Measurements from ENCODE around the gene ZWILCH.
A peak's percentile ranks its signal among the peaks of the same experiment; 100 is the strongest.
"Not testable (repeated sequence)": the region's sequence is repeated elsewhere in the genome, so short reads cannot be mapped to it uniquely, and the experiment has no call there.

Gene ZWILCH

DNA sequence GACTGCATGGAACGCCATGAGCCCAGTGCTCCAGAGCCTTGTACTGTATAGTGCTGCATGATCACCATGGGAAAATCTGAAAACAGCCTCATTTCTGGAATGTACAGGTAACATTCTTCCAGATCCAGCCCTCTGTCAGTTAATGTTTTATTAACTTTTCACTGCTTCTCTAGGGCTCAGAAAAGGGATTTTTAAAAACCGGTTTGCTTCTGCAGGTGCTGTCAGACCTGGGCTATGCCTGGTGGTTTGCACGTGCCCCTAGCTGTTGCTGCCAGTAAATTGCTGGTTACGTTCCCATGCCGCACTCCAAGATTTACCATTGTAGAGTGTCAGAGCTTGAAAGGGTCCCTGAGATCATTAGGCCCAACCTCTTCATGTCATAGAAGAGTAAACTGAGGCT is 16.6 kb upstream of the ZWILCH start:
- DNase-seq (ENCODE audit: low spot score): no peak

DNA sequence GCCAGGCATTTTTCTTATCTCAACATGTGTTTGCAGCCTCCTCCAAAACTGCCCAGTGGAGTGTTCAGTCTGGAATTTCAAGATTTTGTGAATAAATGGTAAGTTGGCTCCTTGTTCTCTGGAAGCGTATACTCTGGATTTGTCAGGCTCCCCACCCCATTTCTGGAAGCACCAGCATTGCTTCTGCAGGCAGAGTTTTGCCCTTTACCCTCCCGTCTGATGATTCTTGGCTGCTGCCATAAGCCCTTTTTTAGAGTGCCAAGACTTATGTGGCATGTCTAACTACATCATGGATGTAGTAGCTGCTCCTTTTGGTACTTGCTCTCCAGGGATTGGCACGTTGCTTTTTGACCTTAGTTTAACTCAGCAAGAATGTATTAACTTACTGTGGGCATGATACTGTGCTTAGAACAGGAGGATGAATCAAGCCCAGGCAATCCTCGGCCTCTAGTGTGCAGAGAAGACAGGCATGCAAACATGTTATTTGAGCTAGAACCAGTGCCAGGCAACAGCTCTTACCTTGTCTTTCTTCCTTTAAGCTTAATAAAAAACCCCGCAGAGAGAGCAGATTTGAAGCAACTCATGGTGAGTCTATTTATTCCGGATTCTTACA is 15.8 kb upstream of the ZWILCH start:
- DNase-seq (ENCODE audit: low spot score): no peak

DNA sequence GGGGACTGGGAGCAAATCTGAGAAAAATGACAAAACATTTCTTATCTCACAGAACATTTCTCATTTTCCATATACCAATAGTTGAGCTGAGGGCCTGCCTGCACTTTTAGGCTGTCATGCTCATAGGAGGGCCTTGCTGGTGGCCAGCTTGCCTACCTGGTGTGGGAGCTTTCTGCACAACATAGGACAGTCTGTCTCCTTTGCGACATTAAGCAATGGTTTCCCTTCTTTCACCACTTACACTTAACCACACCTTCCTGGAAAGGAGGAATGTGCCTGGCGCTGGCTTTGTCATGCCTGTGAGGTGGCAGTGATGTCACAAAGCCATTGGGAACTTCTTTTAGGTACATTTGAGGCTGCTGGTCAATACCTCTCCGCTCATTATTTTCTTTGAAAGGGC is 13.3 kb upstream of the ZWILCH start:
- no peak for DNase-seq (ENCODE audit: low spot score)

DNA sequence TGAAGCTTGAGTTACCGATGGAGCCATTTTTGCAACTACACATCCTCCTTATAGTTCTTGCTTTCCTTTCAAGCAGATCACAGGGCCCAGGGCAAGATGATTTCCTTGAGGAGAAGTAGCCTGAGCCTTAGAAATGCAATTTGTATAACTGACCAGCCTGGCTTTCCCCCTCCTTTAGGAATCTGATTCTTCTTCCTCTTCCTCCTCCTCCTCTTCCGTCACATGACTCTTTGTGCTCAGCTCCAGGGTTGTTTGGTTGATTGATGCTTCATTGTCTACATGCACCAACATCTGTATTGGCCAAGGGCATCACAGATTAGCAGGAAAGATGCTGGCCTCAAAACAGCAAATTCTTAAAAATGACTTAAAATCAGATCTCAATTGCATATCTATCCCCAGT is 10.9 kb upstream of the ZWILCH start:
- no peak for DNase-seq (ENCODE audit: low spot score)

DNA sequence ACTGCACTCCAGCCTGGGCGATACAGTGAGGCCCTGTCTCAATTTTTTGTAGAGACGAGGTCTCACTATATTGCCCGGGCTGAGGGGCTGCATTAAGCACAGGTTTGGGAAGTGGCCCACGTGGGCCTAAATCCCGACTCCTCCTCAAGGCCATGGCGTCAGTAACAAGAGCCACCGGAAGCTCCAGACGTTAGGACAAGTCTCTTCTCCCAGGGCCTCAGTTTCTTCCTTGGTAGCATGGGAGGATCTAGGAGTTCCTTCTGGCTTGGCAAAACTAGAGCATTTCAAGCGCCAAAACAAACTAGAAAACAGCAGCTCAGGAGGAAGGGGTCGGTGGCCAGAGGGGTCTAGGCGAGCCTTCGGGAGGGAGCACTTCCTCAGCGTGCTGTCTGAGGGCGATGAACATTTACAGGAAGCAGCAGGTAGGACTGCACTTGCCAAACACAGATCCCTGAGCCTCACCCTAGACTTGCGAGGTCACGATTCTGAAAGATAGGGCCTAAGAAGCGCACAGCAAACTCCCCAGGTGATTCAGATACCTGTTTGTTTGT is 8.1 kb upstream of the ZWILCH start:
- DNase-seq (ENCODE audit: low spot score): peak; percentile 30

DNA sequence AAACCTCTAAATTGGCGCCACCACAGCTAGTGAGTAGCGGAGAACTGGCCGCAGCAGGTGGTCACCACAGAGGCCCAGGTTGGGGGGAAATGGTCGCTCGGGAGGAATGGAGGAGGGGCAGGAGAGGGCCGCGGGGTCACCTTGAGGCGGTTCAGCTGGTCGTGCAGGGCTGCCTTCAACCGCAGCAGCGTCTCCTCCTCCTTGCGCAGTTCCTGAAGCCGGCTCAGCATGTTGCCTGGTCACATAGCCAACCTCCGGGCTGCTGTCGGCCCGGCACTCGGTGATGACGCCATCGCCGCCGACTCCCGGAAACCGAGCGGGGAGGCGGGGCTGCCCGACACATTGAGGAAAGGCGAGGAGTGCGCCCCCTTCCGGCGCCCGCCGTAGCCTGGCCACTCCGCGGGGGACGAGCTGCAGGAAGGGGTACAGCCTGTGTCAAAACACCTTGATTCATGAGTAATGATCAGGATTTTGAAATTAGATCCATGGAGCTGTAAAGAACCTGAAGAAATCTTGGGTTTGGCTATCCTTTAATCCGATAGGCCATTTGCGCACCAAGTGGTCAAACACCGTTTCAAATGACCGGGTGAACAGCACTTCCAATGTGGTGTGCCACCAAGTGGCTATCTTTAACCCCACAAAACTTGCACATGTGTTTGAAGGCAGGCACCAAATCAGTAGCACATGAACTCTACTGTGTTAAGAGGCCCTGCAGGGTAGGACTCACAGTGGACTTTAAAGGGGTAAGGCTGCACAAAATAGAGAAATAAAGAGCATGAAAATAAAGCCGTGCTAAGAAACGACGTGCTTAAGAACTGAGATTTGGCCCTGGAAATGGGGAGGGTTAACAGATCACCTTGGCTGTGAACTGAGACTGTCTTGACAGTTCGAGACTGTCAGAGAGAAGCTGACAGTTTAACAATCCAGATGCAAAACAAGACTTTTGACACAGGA is 7.3 kb upstream of the ZWILCH start, which contains the start of gene SNAPC5:
Gene SNAPC5 (minus strand): TSS at position 261 of the 954 bp plus-strand sequence. CDS start 31 bp downstream, at position 230.
- peak; percentile 90 for DNase-seq (ENCODE audit: low spot score)

DNA sequence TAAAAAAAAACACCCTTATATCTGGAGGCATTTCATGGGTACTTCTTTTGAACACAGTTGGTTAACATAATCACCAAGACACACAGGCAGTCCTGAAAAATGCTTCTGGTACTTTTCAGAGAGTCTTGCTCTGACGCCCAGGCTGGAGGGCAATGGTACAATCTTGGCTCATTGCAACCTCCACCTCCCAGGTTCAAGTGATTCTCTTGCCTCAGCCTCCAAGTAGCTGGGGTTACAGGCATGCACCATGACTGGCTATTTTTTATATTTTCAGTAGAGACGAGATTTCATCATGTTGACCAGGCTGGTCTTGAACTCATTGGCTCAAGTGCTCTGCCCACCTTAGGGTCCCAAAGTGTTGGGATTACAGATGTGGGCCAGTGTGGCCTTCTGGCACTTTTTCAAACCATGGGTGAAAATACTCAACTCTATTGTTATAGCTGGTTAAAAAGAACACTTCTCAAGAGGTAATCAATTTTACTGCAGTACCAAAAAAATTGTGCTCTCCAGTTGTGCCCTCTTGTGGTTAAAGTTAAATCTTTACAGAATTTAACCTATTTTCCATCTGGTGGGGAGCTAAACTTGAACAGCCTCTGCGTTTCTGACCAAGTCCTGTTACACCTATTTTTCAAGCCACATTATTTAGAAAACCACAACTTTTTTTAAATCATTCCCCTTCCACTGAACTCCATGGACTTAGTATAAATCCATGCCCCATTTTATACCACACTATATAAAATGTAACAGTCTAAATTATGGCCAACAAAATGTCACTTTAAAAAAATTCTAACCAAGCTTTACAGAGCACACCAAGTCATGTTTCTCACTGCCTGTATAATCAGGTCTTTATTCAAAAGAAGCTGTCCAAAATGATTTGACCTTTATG is 6.4 kb upstream of the ZWILCH start:
- DNase-seq (ENCODE audit: low spot score): peak; percentile 32

DNA sequence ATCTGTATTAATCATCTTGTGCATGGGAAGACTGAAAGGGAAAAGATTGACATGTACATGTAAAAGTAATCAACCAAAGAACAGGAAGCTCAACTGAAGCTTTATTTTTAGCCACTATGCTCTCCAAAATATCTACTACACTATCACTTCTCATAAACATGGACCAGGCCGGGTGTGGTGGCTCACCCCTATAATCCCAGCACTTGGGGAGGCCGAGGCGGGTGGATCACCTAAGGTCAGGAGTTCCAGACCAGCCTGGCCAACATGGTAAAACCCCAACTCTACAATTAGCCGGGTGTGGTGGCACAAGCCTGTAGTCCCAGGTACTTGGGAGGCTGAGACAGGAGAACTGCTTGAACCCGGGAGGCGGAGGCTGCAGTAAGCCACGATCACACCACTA is 4.8 kb upstream of the ZWILCH start:
- DNase-seq (ENCODE audit: low spot score): not testable (repeated sequence)

DNA sequence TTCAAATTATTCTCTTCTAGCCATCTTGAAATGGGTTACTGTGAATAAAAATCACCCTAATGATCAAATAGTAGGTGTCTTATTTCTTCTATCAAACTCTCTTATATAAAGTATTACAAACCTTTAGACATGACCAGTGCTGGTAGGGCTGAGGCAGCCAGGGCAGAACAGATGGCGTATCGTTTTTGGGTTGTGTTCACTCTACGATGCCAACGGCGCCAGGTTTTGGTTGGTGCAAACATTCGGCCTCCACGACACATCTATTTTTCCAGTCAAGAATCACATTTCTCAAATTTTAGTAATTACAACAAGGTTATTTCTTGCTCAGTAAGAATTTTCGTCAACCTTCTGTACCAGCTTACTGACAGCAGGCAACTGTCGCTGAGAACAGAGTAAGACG is 2.6 kb upstream of the ZWILCH start:
- no peak for DNase-seq (ENCODE audit: low spot score)

DNA sequence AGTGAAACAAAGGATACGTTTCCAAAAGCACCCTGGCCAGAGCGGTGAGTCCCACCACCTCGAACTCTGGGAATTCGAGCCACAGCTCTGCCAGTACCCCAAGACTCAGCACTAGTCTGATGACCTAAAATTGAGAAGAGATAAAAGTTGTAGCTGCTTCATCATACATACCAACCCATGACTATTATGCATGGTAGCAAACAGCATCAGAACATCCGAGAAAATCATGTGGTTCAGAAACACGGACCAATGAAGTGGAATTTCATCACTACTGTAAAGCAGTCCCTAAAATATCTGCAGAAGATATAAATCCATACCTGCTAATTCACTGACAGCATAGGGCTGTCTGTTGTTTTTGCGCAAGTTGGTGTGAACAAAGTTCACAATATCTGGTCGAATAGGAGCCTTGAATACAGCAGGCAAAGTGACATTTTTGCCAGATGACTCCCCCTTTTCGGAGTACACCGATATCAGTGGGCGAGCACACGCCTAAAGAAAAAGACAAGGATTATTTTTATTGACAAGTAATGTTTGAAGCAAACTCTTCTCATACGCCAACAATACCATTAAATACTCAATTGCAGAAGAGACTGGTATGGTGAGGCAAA is 2.0 kb upstream of the ZWILCH start:
- DNase-seq (ENCODE audit: low spot score): not testable (repeated sequence)

DNA sequence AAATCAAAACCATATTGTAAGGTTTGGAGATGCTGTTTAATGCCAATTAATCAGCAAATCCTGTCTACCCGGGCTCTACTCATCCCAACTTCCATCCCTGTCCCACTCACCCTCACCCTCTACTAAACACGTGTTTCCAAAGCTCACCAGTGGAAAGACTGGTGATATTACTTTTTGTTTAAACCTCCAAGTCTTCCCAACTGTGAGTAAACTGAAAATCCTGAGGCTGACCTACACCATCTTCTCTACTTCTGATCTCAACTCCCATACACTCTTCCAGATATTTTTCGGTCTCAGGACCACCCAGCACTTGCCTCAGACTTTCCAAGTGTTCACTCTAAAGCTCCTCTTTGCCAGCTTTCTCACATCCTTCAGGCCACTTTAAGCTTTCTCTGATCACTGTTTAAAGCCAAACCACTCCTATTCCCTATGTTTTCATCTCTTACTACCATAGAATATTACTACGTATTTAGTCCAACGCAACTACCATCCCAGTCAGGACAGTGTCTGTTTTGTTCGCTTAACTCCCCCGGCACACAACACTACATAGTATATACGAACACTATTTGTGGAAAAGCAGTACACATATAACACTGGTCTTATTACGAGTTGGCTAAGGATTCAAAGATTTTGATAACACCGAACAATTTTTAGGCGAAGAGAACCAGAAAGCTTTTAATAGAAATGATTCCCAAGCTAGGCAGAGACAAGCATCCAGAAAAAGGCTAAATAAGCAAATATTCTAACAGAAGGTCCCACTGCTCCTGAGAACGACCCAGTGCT is 1.2 kb upstream of the ZWILCH start:
- DNase-seq (ENCODE audit: low spot score): no peak

DNA sequence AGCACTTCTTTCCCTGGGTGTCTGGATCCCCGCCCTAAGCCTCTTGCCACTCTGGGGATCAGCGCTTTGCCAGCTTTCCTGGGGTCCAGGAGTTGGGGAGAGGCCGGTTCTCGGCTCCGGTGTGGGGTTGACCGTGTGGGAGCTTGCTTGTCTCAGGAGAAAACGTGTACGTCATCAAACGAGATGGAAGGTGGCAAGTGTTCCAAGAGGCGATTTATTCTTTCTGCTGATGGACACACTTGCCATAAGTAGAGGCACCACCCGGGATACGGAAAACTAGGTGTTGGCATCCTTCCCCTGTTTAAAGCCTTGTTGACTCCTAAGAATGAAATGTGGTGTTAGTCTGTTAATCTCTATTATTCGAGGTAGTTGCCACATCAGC is 295 bp downstream of the ZWILCH start:
- peak; percentile 22 for DNase-seq (ENCODE audit: low spot score)

DNA sequence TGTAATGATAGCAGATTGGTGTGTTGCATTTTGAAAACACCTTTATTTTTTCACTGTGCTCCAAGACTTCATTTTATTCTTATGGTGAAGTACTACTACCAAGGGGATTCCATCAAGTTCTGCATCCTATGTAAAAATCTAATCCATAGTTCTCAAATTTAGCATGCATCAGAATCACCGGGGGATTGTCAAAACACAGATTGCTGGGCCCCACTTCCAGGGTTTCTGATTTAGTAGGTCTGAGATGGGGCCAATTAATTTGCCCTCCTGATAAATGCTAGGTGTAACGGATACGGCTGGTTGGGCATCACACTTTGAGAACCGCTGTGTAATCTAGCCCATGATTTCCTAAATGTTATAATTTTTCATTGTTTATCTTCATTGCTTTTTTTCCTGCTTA is 692 bp downstream of the ZWILCH start:
- no peak for DNase-seq (ENCODE audit: low spot score)

DNA sequence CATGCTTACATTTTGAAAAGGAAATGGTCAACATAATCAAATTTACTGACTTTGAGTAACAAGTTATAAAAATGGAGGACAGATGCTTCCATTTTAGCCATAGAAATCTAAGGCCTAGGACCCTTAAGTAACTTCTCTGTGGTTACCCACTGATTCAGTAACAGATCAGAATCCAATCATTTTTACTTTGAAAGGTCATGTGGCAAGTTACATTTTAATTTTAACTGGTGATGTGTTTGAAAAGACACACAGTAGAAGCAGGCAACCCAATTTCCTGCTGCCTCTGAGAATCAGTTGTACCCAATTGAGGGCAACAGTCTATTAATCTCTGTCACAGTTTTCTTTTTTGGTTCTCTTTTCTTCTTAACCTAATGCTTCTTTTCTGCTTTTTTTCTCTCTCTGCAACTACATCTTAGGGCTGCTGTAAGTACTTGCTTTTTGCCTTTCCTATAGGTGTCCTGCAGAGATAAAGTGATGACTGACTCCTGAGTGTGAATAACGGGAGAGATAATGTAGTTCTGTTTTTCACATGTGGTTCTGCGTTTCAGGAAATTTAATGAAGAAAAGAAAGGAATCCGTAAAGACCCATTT is 3.3 kb downstream of the ZWILCH start:
- no peak for DNase-seq (ENCODE audit: low spot score)

DNA sequence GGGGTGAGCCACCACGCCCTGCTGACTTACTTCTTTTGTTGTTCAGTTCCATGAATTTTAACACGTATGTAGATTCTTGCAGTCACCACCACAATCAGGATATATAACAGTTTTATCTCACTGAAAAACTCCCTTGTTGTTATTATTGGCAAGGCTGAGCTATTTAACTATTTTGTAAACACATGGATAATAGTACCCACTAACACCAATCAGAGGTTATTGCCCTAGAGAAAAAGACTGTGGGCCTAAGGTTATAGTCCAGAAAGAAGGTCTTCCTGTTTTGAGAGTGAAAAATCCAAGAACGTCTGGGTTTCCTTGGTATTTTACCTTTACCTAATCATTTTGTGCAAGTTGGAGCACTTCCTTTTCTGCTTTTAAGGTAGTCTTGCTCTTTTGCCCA is 9.5 kb downstream of the ZWILCH start:
- DNase-seq (ENCODE audit: low spot score): no peak

DNA sequence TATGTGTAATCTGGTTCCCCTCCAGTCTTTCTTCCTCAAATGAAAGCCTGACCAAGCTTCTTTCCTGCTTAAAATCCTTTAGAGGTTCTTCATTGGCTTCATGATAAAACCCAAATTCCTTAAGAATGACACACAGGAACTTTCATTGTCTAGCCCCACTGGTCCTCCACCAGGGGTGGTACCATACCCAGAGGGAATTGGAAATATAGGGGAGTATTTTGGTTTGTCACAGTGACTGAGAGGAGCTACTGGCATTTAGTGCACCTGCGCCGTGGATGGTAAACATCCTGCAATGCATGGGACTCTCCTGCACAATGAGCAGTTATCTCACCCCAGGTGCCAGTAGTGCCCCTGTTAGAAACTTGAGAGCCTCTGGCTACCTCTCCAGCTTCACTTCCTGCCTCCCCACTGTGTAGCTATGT is 10.8 kb downstream of the ZWILCH start:
- no peak for DNase-seq (ENCODE audit: low spot score)

DNA sequence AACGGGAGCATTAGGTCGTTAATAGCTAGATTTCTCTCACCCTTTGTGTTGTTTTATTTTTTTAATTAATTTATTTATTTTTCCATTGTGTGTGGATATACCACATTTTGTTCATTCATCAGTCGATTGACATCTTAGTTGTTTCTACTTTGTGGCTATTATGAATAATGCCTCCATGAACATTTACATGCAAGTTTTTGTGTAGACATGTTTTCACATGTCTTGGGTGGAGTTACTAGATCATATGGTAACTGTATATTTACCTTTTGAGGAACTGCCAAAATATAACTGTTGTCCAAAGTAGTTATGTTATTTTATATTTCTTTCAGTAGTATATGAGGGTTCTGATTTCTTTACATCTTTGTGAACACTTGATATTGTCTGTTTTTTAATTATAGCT is 18.8 kb downstream of the ZWILCH start:
- DNase-seq (ENCODE audit: low spot score): no peak

DNA sequence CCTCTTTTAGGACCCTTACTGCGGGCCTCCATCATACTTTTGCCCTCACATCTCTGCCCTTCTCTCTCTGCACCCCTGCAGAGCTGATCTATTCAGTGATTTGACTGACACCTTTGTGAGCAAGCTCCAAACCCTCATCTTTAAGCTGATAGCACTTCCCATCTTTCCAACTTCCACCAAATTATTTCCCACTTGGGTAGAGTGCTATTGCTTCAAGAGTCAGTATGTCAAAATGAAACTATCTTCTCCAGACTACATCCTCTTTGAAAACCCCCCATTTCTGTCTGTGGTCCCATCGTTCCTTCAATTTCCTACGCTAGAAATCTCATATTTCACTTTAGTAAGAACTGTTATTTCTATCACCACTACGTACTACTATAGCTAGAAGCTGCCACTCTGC is 19.7 kb downstream of the ZWILCH start:
- DNase-seq (ENCODE audit: low spot score): peak; percentile 14

DNA sequence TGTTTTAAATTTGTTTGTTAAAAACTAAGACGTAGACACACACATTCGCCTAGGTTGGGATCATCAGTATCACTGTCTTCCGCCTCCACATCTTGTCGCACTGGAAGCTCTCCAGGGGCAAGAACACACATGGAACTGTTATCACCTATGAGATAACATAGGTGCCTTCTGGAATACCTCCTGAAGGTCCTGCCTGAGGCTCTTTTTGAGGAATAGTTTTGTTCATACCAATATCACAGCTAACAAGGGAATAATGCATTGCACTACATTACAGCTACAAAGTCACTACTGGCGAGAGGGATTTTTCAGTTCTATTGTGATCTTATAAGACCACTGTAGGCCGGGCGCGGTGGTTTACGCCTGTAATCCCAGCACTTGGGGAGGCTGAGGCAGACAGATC is 29.9 kb downstream of the ZWILCH start:
- no peak for DNase-seq (ENCODE audit: low spot score)

DNA sequence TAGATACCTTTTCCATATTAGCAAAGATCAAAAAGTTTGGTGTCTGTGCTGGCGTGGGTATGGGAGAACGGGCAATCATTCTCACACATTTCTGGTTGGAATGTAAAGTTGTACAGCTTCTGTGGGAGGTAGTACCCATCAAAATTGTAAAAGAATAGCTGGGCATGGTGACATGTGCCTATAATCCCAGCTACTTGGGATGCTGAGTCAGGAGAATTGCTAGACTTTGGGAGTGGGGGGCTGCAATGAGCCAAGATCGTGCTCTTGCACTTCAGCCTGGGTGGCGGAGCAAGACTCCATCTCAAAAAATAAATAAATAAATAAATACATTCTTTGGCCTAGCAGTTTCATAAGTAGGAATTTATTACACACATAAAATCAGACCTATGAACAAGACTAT is 37.8 kb downstream of the ZWILCH start:
- no peak for DNase-seq (ENCODE audit: low spot score)
